ENCODE data around the gene KIF26B.

DNA sequence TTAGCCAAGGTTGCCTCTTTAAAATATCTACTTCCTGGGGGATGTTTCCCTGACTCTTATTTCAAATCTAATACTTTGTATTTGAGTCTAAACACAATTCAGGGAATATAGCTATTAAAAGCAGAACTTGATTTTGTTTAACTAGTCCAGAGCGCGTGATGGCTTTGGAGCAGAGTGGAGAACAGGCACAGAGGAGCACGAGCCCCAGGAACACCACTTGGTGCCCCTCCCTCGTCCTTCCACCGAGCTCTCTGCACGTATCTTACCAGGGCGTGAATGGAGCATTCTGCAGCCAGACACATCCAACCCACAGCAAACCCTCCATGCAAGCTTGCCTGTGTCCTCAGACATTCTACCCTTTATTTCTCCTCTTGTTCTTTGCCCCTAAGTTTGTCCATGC is 14.1 kb downstream of the KIF26B start:
- TF ChIP-seq FOXJ3 (CRISPR knock-in tag; IDR thresholded peaks at IDR 0.05; ENCODE audit: borderline replicate concordance): no peak
- no peak for TF ChIP-seq ZNF263 (CRISPR knock-in tag; IDR thresholded peaks at IDR 0.05; ENCODE audit: low read depth)
- no peak for TF ChIP-seq JUN (CRISPR knock-in tag; IDR thresholded peaks at IDR 0.05)
- TF ChIP-seq GABPB1 (CRISPR knock-in tag; IDR thresholded peaks at IDR 0.05): no peak
- no peak for TF ChIP-seq IRF2 (CRISPR knock-in tag; IDR thresholded peaks at IDR 0.05; ENCODE audit: borderline replicate concordance, low read depth)
- TF ChIP-seq FOXK1 (CRISPR knock-in tag; IDR thresholded peaks at IDR 0.05): no peak
- TF ChIP-seq, protein P1, sequence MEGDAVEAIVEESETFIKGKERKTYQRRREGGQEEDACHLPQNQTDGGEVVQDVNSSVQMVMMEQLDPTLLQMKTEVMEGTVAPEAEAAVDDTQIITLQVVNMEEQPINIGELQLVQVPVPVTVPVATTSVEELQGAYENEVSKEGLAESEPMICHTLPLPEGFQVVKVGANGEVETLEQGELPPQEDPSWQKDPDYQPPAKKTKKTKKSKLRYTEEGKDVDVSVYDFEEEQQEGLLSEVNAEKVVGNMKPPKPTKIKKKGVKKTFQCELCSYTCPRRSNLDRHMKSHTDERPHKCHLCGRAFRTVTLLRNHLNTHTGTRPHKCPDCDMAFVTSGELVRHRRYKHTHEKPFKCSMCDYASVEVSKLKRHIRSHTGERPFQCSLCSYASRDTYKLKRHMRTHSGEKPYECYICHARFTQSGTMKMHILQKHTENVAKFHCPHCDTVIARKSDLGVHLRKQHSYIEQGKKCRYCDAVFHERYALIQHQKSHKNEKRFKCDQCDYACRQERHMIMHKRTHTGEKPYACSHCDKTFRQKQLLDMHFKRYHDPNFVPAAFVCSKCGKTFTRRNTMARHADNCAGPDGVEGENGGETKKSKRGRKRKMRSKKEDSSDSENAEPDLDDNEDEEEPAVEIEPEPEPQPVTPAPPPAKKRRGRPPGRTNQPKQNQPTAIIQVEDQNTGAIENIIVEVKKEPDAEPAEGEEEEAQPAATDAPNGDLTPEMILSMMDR (IDR thresholded peaks at IDR 0.05): no peak
- TF ChIP-seq RORB (CRISPR knock-in tag; IDR thresholded peaks at IDR 0.05): no peak
- TF ChIP-seq, protein P2, sequence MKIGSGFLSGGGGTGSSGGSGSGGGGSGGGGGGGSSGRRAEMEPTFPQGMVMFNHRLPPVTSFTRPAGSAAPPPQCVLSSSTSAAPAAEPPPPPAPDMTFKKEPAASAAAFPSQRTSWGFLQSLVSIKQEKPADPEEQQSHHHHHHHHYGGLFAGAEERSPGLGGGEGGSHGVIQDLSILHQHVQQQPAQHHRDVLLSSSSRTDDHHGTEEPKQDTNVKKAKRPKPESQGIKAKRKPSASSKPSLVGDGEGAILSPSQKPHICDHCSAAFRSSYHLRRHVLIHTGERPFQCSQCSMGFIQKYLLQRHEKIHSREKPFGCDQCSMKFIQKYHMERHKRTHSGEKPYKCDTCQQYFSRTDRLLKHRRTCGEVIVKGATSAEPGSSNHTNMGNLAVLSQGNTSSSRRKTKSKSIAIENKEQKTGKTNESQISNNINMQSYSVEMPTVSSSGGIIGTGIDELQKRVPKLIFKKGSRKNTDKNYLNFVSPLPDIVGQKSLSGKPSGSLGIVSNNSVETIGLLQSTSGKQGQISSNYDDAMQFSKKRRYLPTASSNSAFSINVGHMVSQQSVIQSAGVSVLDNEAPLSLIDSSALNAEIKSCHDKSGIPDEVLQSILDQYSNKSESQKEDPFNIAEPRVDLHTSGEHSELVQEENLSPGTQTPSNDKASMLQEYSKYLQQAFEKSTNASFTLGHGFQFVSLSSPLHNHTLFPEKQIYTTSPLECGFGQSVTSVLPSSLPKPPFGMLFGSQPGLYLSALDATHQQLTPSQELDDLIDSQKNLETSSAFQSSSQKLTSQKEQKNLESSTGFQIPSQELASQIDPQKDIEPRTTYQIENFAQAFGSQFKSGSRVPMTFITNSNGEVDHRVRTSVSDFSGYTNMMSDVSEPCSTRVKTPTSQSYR (CRISPR knock-in tag; IDR thresholded peaks at IDR 0.05): no peak
- TF ChIP-seq NFE2L1 (CRISPR knock-in tag; IDR thresholded peaks at IDR 0.05): no peak
- TF ChIP-seq, protein P3, sequence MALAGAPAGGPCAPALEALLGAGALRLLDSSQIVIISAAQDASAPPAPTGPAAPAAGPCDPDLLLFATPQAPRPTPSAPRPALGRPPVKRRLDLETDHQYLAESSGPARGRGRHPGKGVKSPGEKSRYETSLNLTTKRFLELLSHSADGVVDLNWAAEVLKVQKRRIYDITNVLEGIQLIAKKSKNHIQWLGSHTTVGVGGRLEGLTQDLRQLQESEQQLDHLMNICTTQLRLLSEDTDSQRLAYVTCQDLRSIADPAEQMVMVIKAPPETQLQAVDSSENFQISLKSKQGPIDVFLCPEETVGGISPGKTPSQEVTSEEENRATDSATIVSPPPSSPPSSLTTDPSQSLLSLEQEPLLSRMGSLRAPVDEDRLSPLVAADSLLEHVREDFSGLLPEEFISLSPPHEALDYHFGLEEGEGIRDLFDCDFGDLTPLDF (CRISPR knock-in tag; IDR thresholded peaks at IDR 0.05): no peak
- no peak for TF ChIP-seq ZNF121 (CRISPR knock-in tag; IDR thresholded peaks at IDR 0.05)
- TF ChIP-seq, protein P4, sequence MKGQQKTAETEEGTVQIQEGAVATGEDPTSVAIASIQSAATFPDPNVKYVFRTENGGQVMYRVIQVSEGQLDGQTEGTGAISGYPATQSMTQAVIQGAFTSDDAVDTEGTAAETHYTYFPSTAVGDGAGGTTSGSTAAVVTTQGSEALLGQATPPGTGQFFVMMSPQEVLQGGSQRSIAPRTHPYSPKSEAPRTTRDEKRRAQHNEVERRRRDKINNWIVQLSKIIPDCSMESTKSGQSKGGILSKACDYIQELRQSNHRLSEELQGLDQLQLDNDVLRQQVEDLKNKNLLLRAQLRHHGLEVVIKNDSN (CRISPR knock-in tag; IDR thresholded peaks at IDR 0.05): no peak
